Calu3 (cell line): ENCODE results near the gene DBR1. TPM values are rescaled to one million over a fixed set of nuclear protein-coding genes. Genes with fewer than 3 reads are reported as not detected.
A peak's percentile ranks its signal among the peaks of the same experiment; 100 is the strongest.

ENCODE experiments used
- BruUV-seq: library from RNA; stranded (reverse); fragments of 400-500 nt; replicated peaks from 2 replicates; lab custom pipeline; 2021; lab: Mats Ljungman, UMichigan
- CTCF ChIA-PET: fragments of 300-600 bp; sonication (Branson Sonifier 250); formaldehyde crosslinking; loops from one replicate; lab custom pipeline; 2022; ENCODE audit warnings: antibody characterized with exemption; lab: Charles Lee
- DNase-seq: peaks from one replicate; pipeline ENCODE4 v3.0.0; 2022
- H3K27ac Mint-ChIP-seq: one replicate; pipeline ENCODE4 v1.8.0; 2022; ENCODE audit warnings: mixed read lengths; ENCODE audit not compliant: unreplicated experiment
- H3K27me3 Mint-ChIP-seq: one replicate; pipeline ENCODE4 v1.8.0; 2022; ENCODE audit warnings: mixed read lengths; ENCODE audit not compliant: unreplicated experiment
- H3K36me3 Mint-ChIP-seq: one replicate; pipeline ENCODE4 v1.8.0; 2022; ENCODE audit warnings: mild to moderate bottlenecking, moderate library complexity, mixed read lengths; ENCODE audit not compliant: insufficient read depth, unreplicated experiment
- H3K4me1 Mint-ChIP-seq: one replicate; pipeline ENCODE4 v1.8.0; 2022; ENCODE audit warnings: mild to moderate bottlenecking, low read depth, mixed read lengths; ENCODE audit not compliant: unreplicated experiment
- H3K4me3 Mint-ChIP-seq: one replicate; pipeline ENCODE4 v1.8.0; 2022; ENCODE audit warnings: mild to moderate bottlenecking, low read depth, moderate library complexity, mixed read lengths; ENCODE audit not compliant: unreplicated experiment
- H3K9me3 Mint-ChIP-seq: one replicate; pipeline ENCODE4 v1.8.0; 2022; ENCODE audit warnings: low read depth, mixed read lengths; ENCODE audit not compliant: unreplicated experiment
- CTCF ChIP-seq: fragments of 200-600 bp; IDR thresholded peaks from one replicate; pipeline ENCODE4 v1.8.0; 2022; ENCODE audit warnings: antibody characterized with exemption; ENCODE audit not compliant: unreplicated experiment
- intact Hi-C: fragments of 100-400 bp; cut with micrococcal nuclease; formaldehyde crosslinking; loops from one replicate; pipeline ENCODE4 v1.10.0; 2022; ENCODE audit not compliant: unreplicated experiment
- total RNA-seq: library from RNA; stranded (reverse); gene quantifications from 2 replicates; pipeline ENCODE4 v1.2.3, GENCODE V29; 2022

DBR1 gene
- total RNA-seq, 1 experiment from 2014 or later, result 30.8 TPM

- TF ChIP-seq CTCF, result no peak
- peaks cover 2% of the 10 kb centered on the region for H3K4me1 Mint-ChIP-seq
- CTCF ChIA-PET, result interaction anchor here (1.3 kb wide), 1 partner anchor 9 kb away, joined by 3 read pairs; the partner anchor contains the start of gene DZIP1L
- no peaks in the 10 kb centered on the region for H3K9me3 Mint-ChIP-seq
- H3K36me3 Mint-ChIP-seq, result no peaks in the 10 kb centered on the region
- no TSS peak for BruUV-seq
- no peak overlapping the region for H3K4me3 Mint-ChIP-seq
- intact Hi-C loops, result no loop called here
- DNase-seq, result no peak
- H3K27me3 Mint-ChIP-seq, result no peaks in the 10 kb centered on the region
- H3K27ac Mint-ChIP-seq, result no peak overlapping the region
Measured at GRCh38 chr3:138124188-138124587, 50.5 kb downstream of the DBR1 start.

- intact Hi-C loops, result loop anchor here (1.0 to 5.0 kb wide), 2 partner anchors 37 to 51 kb away; no protein-coding TSS in a partner anchor
- Mint-ChIP-seq H3K4me1 (peaks cover 26% of the 10 kb centered on the region), H3K27me3 (no peaks in the 10 kb centered on the region), H3K9me3 (no peaks in the 10 kb centered on the region), H3K4me3 (no peak overlapping the region), H3K36me3 (peaks cover 18% of the 10 kb centered on the region), H3K27ac (no peak overlapping the region)
- no peak for TF ChIP-seq CTCF
- BruUV-seq, result no TSS peak
- CTCF ChIA-PET, result interaction anchor here (0.9 to 2.2 kb wide), 7 partner anchors 24 to 68 kb away, joined by 3 to 20 read pairs (median 3); partner anchors contain the start of gene ARMC8
- no peak for DNase-seq
Measured at GRCh38 chr3:138119423-138119766, 55.3 kb downstream of the DBR1 start.

- CTCF ChIA-PET, result interaction anchor here (0.6 to 2.2 kb wide), 9 partner anchors 8 to 68 kb away, joined by 3 to 20 read pairs (median 4); partner anchors contain the start of gene ARMC8
- Mint-ChIP-seq H3K27me3 (no peaks in the 10 kb centered on the region), H3K27ac (no peak overlapping the region), H3K9me3 (no peaks in the 10 kb centered on the region), H3K4me3 (no peak overlapping the region), H3K36me3 (peaks cover 18% of the 10 kb centered on the region), H3K4me1 (peaks cover 32% of the 10 kb centered on the region)
- no TSS peak for BruUV-seq
- intact Hi-C loops, result loop anchor here (1.0 to 5.0 kb wide), 2 partner anchors 37 to 51 kb away; no protein-coding TSS in a partner anchor
- TF ChIP-seq CTCF, result peak; percentile 91
- DNase-seq, result peak; percentile 94
Measured at GRCh38 chr3:138118612-138119422, 55.9 kb downstream of the DBR1 start.

GRCh38 chr3:138114988-138115971 is 59.4 kb downstream of the DBR1 start, which contains the start of gene DZIP1L:
Gene DZIP1L (minus strand): TSS chr3:138115608. CDS start chr3:138103971, 11,637 bp downstream.
- BruUV-seq, result TSS peak; percentile 50
- peaks cover 18% of the 10 kb centered on the region for H3K36me3 Mint-ChIP-seq
- DNase-seq, result peak; percentile 85
- no peaks in the 10 kb centered on the region for H3K27me3 Mint-ChIP-seq
- peak within 1 kb of the TSS; percentile 76 for H3K27ac Mint-ChIP-seq
- H3K9me3 Mint-ChIP-seq, result no peaks in the 10 kb centered on the region
- TF ChIP-seq CTCF, result peak; percentile 75
- peaks cover 43% of the 10 kb centered on the region for H3K4me1 Mint-ChIP-seq
- intact Hi-C loops, result loop anchor here (2.0 to 5.0 kb wide), 2 partner anchors 18 to 33 kb away; no protein-coding TSS in a partner anchor
- H3K4me3 Mint-ChIP-seq, result peak within 1 kb of the TSS; percentile 99
- CTCF ChIA-PET, result interaction anchor here (0.6 to 1.8 kb wide), 7 partner anchors 9 to 62 kb away, joined by 3 to 11 read pairs (median 4); no protein-coding TSS in a partner anchor
